HepG2 (cell line): ENCODE measurements around the gene HRC. TPM values are rescaled to one million over a fixed set of nuclear protein-coding genes. Genes with fewer than 3 reads are reported as not detected.

ENCODE experiments used
- AHR ChIP-seq: IDR thresholded peaks from 2 replicates; pipeline ENCODE4 v1.6.1; 2018; ENCODE audit warnings: missing genetic modification reagents, missing compliant biosample characterization
- ETV6 ChIP-seq: sonication (generic); formaldehyde crosslinking; conservative IDR thresholded peaks from 2 replicates; pipeline ENCODE4 v1.4.0; 2020; ENCODE audit warnings: missing genetic modification reagents
- MEF2D ChIP-seq: sonication (generic); formaldehyde crosslinking; IDR thresholded peaks from 2 replicates; pipeline ENCODE4 v1.5.1; 2020; ENCODE audit warnings: mild to moderate bottlenecking, missing genetic modification reagents
- TRIM24 ChIP-seq: sonication (generic); formaldehyde crosslinking; IDR thresholded peaks from 2 replicates; pipeline ENCODE4 v1.8.0; 2022; ENCODE audit warnings: mild to moderate bottlenecking, missing genetic modification reagents
- U2AF1 ChIP-seq: fragments of 200-400 bp; formaldehyde crosslinking; optimal IDR thresholded peaks from 2 replicates; pipeline ENCODE3; 2017; ENCODE audit warnings: mild to moderate bottlenecking, low read depth, low read length
- U2AF2 ChIP-seq: fragments of 200-400 bp; formaldehyde crosslinking; IDR thresholded peaks from 2 replicates; pipeline ENCODE4 v1.6.1; 2017; ENCODE audit warnings: low read depth, mild to moderate bottlenecking, low read length
- ZBTB21 ChIP-seq: sonication (generic); formaldehyde crosslinking; IDR thresholded peaks from 2 replicates; pipeline ENCODE4 v1.4.0; 2020; ENCODE audit warnings: missing genetic modification reagents
- ZFP36L2 ChIP-seq: sonication (generic); formaldehyde crosslinking; IDR thresholded peaks from 2 replicates; pipeline ENCODE4 v1.4.0; 2020; ENCODE audit warnings: missing genetic modification reagents
- ZNF34 ChIP-seq: sonication (generic); formaldehyde crosslinking; IDR thresholded peaks from 2 replicates; pipeline ENCODE4 v1.4.0; 2020; ENCODE audit warnings: mild to moderate bottlenecking, missing genetic modification reagents, borderline replicate concordance
- ZNF549 ChIP-seq: sonication (generic); formaldehyde crosslinking; IDR thresholded peaks from 2 replicates; pipeline ENCODE4 v1.5.0; 2020; ENCODE audit warnings: missing genetic modification reagents
- ZNF616 ChIP-seq: sonication (generic); formaldehyde crosslinking; IDR thresholded peaks from 2 replicates; pipeline ENCODE4 v1.5.0; 2020; ENCODE audit warnings: low read depth, mild to moderate bottlenecking, missing genetic modification reagents
- ZNF7 ChIP-seq: IDR thresholded peaks from 2 replicates; pipeline ENCODE4 v1.6.1; 2016; ENCODE audit warnings: missing biosample characterization, missing genetic modification reagents
- ZNF75D ChIP-seq: sonication (generic); formaldehyde crosslinking; IDR thresholded peaks from 2 replicates; pipeline ENCODE4 v1.8.1; 2023; ENCODE audit warnings: missing genetic modification reagents, mild to moderate bottlenecking, borderline replicate concordance
- polyA plus RNA-seq, 8 experiments: library from polyadenylated mRNA; depleted of rRNA in 3 of 8; stranded (reverse) in 7 of 8; unstranded in 1 of 8; fragments of >200 nt; fragmentation: Illumina TruSeq in 4 of 8; extraction: Trizol in 4 of 8; gene quantifications; 2 replicates each; pipeline versions ENCODE4 v1.2.1 to v1.2.3, GENCODE V29; 2011 to 2016; ENCODE audit warnings: low read depth in 4 of 8, missing spikeins in 1 of 8, mixed read lengths in 1 of 8; ENCODE audit not compliant: insufficient read depth in 1 of 8
- total RNA-seq, 5 experiments: library from RNA; depleted of rRNA; stranded (reverse); fragments of >200 nt; fragmentation: Illumina TruSeq; extraction: Trizol; gene quantifications; 2 replicates each; pipeline ENCODE4 v1.2.3, GENCODE V29; 2016; ENCODE audit warnings: low read depth in 1 of 5
- TF ChIP-seq, protein P1 (sequence below), 2 experiments: fragments of 450-650 bp in 1 of 2; sonication (generic) in 1 of 2; formaldehyde crosslinking; IDR thresholded peaks; 2 replicates each; pipeline versions ENCODE4 v1.5.0 to v1.8.0; 2020 to 2022; ENCODE audit warnings: mild to moderate bottlenecking in 1 of 2, missing genetic modification reagents in 1 of 2
- TF ChIP-seq, protein P2 (sequence below): sonication (generic); formaldehyde crosslinking; IDR thresholded peaks from 2 replicates; pipeline ENCODE4 v1.5.1; 2020; ENCODE audit warnings: missing genetic modification reagents, mild to moderate bottlenecking, borderline replicate concordance
- TF ChIP-seq, protein P3 (sequence below), 2 experiments: sonication (generic) in 1 of 2; formaldehyde crosslinking in 1 of 2; IDR thresholded peaks; 2 replicates each; pipeline versions ENCODE4 v1.5.1 to v1.6.1; 2011 to 2020; ENCODE audit warnings: borderline replicate concordance in 1 of 2, low read depth in 1 of 2, low read length in 1 of 2, mild to moderate bottlenecking in 1 of 2, missing genetic modification reagents in 1 of 2, moderate library complexity in 1 of 2
- TF ChIP-seq, protein P4 (sequence below): sonication (generic); formaldehyde crosslinking; IDR thresholded peaks from 2 replicates; pipeline ENCODE4 v1.4.0; 2020; ENCODE audit warnings: mild to moderate bottlenecking, missing genetic modification reagents
- TF ChIP-seq, protein P5 (sequence below): sonication (generic); formaldehyde crosslinking; IDR thresholded peaks from 2 replicates; pipeline ENCODE4 v1.4.0; 2020; ENCODE audit warnings: missing genetic modification reagents
- TF ChIP-seq, protein P6 (sequence below): IDR thresholded peaks from 2 replicates; pipeline ENCODE4 v1.6.1; 2016; ENCODE audit warnings: mild to moderate bottlenecking

Gene HRC
- total and polyA plus RNA-seq, 2 of the 13 experiments (the other 11 are each of a cell fraction or from before 2014, with no cell fraction given), result 3.6 to 15.4 TPM

DNA sequence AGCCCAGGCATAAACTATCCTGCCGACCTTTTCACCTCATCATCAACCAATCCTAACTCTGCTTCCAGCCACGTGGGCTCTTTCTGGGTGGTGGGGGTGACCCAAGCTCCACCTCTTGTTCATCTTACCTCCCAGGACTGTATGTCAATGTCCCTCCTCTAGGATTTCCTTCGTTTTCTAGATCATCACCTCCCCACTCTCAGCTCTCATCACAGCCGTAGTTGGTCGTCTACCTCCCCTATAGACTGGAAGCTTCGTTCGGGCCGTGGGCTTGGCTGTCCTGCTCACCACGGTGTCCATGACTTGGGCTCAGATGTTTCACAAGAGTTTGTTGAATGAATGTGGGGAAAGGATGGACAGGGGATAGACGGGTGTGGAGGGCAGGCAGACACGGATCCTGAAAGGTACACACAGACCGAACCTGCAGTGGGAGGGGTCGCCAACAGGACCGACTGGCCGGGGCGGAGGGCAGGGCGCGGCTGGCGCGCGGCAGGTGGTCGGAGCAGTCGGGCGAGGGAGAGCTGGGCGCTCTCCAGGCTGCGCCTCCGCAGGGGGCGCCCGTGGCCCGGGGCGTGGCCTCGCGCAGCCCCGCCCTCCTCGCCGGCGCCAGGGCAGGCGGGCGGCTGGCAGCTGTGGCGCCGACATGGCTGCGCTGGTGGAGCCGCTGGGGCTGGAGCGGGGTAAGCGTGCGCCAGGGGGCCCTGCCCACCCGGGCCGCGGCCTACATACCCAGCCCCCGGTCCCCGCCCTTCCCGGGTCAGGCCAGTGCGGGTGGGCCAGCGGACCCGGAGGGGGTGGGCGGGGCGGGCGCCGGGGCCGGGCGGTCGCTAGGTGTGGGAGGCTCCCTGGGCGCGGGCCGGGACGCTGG lies 41.2 kb downstream of the HRC start, which contains the start of gene LIN7B (continued):
- TF ChIP-seq, protein P1, sequence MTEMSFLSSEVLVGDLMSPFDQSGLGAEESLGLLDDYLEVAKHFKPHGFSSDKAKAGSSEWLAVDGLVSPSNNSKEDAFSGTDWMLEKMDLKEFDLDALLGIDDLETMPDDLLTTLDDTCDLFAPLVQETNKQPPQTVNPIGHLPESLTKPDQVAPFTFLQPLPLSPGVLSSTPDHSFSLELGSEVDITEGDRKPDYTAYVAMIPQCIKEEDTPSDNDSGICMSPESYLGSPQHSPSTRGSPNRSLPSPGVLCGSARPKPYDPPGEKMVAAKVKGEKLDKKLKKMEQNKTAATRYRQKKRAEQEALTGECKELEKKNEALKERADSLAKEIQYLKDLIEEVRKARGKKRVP (CRISPR knock-in tag; IDR thresholded peaks at IDR 0.05), result no peak
- TF ChIP-seq U2AF1 (no peak), TRIM24 (no peak), U2AF2 (no peak), ZNF616 (CRISPR knock-in tag) (peak; percentile 52; the same call in 1 of the 2 replicates), ZBTB21 (CRISPR knock-in tag) (no peak), ZNF75D (CRISPR knock-in tag) (no peak), AHR (CRISPR knock-in tag) (0 out of 2 replicates have a peak, but pooled peaks have one; percentile 38), ZFP36L2 (CRISPR knock-in tag) (no peak), MEF2D (no peak; the same call in 1 of the 2 replicates), ETV6 (no peak; the same call in 1 of the 2 replicates), ZNF34 (CRISPR knock-in tag) (no peak), ZNF7 (no peak), ZNF549 (no peak)
- TF ChIP-seq, protein P2, sequence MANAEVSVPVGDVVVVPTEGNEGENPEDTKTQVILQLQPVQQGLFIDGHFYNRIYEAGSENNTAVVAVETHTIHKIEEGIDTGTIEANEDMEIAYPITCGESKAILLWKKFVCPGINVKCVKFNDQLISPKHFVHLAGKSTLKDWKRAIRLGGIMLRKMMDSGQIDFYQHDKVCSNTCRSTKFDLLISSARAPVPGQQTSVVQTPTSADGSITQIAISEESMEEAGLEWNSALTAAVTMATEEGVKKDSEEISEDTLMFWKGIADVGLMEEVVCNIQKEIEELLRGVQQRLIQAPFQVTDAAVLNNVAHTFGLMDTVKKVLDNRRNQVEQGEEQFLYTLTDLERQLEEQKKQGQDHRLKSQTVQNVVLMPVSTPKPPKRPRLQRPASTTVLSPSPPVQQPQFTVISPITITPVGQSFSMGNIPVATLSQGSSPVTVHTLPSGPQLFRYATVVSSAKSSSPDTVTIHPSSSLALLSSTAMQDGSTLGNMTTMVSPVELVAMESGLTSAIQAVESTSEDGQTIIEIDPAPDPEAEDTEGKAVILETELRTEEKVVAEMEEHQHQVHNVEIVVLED (CRISPR knock-in tag), result no peak
- TF ChIP-seq, protein P3, sequence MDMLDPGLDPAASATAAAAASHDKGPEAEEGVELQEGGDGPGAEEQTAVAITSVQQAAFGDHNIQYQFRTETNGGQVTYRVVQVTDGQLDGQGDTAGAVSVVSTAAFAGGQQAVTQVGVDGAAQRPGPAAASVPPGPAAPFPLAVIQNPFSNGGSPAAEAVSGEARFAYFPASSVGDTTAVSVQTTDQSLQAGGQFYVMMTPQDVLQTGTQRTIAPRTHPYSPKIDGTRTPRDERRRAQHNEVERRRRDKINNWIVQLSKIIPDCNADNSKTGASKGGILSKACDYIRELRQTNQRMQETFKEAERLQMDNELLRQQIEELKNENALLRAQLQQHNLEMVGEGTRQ (IDR thresholded peaks at IDR 0.05; ENCODE audit: low read depth, low read length), result peak; percentile 90
- TF ChIP-seq, protein P3 (CRISPR knock-in tag; IDR thresholded peaks at IDR 0.05; ENCODE audit: borderline replicate concordance), result peak; percentile 90; the same call in 1 of the 2 replicates
- TF ChIP-seq, protein P4, sequence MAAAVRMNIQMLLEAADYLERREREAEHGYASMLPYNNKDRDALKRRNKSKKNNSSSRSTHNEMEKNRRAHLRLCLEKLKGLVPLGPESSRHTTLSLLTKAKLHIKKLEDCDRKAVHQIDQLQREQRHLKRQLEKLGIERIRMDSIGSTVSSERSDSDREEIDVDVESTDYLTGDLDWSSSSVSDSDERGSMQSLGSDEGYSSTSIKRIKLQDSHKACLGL (CRISPR knock-in tag), result peak; percentile 24; the same call in 1 of the 2 replicates
- TF ChIP-seq, protein P5, sequence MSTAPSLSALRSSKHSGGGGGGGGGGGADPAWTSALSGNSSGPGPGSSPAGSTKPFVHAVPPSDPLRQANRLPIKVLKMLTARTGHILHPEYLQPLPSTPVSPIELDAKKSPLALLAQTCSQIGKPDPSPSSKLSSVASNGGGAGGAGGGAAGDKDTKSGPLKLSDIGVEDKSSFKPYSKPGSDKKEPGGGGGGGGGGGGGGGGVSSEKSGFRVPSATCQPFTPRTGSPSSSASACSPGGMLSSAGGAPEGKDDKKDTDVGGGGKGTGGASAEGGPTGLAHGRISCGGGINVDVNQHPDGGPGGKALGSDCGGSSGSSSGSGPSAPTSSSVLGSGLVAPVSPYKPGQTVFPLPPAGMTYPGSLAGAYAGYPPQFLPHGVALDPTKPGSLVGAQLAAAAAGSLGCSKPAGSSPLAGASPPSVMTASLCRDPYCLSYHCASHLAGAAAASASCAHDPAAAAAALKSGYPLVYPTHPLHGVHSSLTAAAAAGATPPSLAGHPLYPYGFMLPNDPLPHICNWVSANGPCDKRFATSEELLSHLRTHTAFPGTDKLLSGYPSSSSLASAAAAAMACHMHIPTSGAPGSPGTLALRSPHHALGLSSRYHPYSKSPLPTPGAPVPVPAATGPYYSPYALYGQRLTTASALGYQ (CRISPR knock-in tag), result no peak
- TF ChIP-seq, protein P6, sequence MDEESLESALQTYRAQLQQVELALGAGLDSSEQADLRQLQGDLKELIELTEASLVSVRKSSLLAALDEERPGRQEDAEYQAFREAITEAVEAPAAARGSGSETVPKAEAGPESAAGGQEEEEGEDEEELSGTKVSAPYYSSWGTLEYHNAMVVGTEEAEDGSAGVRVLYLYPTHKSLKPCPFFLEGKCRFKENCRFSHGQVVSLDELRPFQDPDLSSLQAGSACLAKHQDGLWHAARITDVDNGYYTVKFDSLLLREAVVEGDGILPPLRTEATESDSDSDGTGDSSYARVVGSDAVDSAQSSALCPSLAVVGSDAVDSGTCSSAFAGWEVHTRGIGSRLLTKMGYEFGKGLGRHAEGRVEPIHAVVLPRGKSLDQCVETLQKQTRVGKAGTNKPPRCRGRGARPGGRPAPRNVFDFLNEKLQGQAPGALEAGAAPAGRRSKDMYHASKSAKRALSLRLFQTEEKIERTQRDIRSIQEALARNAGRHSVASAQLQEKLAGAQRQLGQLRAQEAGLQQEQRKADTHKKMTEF (CRISPR knock-in tag), result no peak; the same call in 1 of the 2 replicates
